ENCODE measurements around the gene C16orf54.
"Not testable (repeated sequence)": the region's sequence is repeated elsewhere in the genome, so short reads cannot be mapped to it uniquely, and the experiment has no call there.

C16orf54 gene

GRCh38 chr16:29702269-29702668 is 43.5 kb downstream of the C16orf54 start:
- peak; percentile 53 to 66 for DNase-seq

- DNase-seq: no peak
Measured at GRCh38 chr16:29701214-29701555, 44.6 kb downstream of the C16orf54 start.

- DNase-seq: peak; percentile 77 to 78
Measured at GRCh38 chr16:29700253-29700987, 45.4 kb downstream of the C16orf54 start.

- DNase-seq: no peak
Measured at GRCh38 chr16:29699324-29700219, 46.2 kb downstream of the C16orf54 start.

GRCh38 chr16:29698484-29699323 is 47.1 kb downstream of the C16orf54 start:
- no peak for DNase-seq

GRCh38 chr16:29698042-29698441 is 47.7 kb downstream of the C16orf54 start:
- DNase-seq: no peak

- no peak for DNase-seq
Measured at GRCh38 chr16:29697391-29697790, 48.4 kb downstream of the C16orf54 start.

- DNase-seq: no peak
Measured at GRCh38 chr16:29696881-29697331, 48.9 kb downstream of the C16orf54 start.

GRCh38 chr16:29695675-29696074 is 50.1 kb downstream of the C16orf54 start:
- not testable (repeated sequence) for DNase-seq

- DNase-seq: no peak
Measured at GRCh38 chr16:29694384-29695195, 51.2 kb downstream of the C16orf54 start.

GRCh38 chr16:29692606-29693005 is 53.2 kb downstream of the C16orf54 start:
- DNase-seq: not testable (repeated sequence)

Data from CD4-positive, alpha-beta T cell treated with Interleukin-1 beta for 1 hour (primary cell).